ENCODE measurements around the gene SRSF7. TPM values are rescaled to one million over a fixed set of nuclear protein-coding genes. Genes with fewer than 3 reads are reported as not detected.

SRSF7 gene
- total and polyA plus RNA-seq, 9 of the 15 experiments (the other 6 are each of a cell fraction or from before 2014, with no cell fraction given), result 219 to 726 (median 375) TPM

DNA sequence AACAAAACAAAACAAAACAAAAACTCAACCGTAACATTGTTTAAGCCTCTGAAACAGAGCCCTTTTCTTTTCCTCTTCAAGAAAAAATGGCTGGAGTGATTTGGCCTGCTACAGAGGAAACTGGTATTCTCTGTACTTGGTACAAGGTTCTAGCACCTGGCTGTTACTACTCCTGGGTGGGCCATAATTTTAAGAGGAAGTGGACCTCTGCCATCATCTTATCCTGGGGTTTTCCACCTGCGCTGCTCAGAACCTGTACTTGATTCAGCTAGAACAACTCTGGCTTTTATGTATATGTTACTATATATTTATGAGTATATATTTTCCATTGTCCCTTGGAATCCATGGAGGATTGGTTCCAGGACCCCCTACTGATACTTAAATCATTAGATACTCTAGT lies 22.5 kb downstream of the SRSF7 start:
- Histone ChIP-seq H3K9me1 (ENCODE audit: control insufficient read depth, insufficient read depth, low read length) (no peaks in the 10 kb centered on the region), H3K27me3 (ENCODE audit: control insufficient read depth in 2 of 2, insufficient read depth in 2 of 2, low read length in 2 of 2) (no peaks in the 10 kb centered on the region), H4K20me1 (replicated peaks; ENCODE audit: control insufficient read depth, insufficient read depth, low read length) (no peaks in the 10 kb centered on the region), H3K27ac (ENCODE audit: extremely low read depth, low read depth, low read length) (no peak overlapping the region), H3K79me2 (ENCODE audit: control insufficient read depth, insufficient read depth, low read length) (no peaks in the 10 kb centered on the region), H3K36me3 (ENCODE audit: control insufficient read depth, insufficient read depth, low read length) (peaks cover 17% of the 10 kb centered on the region; the same call in 2 of the 3 replicates), H3K4me1 (replicated peaks in 1 of 2; ENCODE audit: control insufficient read depth in 2 of 2, insufficient read depth in 2 of 2, low read length in 2 of 2) (peaks cover 0 to 2% of the 10 kb centered on the region in 2 experiments; a peak in 1 of 5 replicates), H3K9me3 (replicated peaks; ENCODE audit: control insufficient read depth, insufficient read depth, low read depth, low read length) (no peaks in the 10 kb centered on the region), H3K4me2 (ENCODE audit: insufficient read depth, low read length) (no peak overlapping the region), H2AFZ (ENCODE audit: low read depth, low read length) (no peak overlapping the region), H3K9ac (ENCODE audit: insufficient read depth in 1 of 2, low read depth in 2 of 2, low read length in 2 of 2) (no peak overlapping the region), H3K4me3 (no peak overlapping the region)
- FAIRE-seq (no peak), DNase-seq (ENCODE audit: extremely low read depth in 1 of 4, low spot score in 3 of 4) (no peak), ATAC-seq (no peak)
- TF ChIP-seq, protein P1, sequence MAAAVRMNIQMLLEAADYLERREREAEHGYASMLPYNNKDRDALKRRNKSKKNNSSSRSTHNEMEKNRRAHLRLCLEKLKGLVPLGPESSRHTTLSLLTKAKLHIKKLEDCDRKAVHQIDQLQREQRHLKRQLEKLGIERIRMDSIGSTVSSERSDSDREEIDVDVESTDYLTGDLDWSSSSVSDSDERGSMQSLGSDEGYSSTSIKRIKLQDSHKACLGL (CRISPR knock-in tag; IDR thresholded peaks at IDR 0.05; ENCODE audit: borderline replicate concordance, poor library complexity, severe bottlenecking), result no peak
- TF ChIP-seq NBN (IDR thresholded peaks at IDR 0.05; ENCODE audit: low read depth), result no peak
- TF ChIP-seq, protein P2, sequence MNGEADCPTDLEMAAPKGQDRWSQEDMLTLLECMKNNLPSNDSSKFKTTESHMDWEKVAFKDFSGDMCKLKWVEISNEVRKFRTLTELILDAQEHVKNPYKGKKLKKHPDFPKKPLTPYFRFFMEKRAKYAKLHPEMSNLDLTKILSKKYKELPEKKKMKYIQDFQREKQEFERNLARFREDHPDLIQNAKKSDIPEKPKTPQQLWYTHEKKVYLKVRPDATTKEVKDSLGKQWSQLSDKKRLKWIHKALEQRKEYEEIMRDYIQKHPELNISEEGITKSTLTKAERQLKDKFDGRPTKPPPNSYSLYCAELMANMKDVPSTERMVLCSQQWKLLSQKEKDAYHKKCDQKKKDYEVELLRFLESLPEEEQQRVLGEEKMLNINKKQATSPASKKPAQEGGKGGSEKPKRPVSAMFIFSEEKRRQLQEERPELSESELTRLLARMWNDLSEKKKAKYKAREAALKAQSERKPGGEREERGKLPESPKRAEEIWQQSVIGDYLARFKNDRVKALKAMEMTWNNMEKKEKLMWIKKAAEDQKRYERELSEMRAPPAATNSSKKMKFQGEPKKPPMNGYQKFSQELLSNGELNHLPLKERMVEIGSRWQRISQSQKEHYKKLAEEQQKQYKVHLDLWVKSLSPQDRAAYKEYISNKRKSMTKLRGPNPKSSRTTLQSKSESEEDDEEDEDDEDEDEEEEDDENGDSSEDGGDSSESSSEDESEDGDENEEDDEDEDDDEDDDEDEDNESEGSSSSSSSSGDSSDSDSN (IDR thresholded peaks at IDR 0.05; ENCODE audit: borderline replicate concordance in 1 of 2, low read depth in 2 of 2, low read length in 2 of 2), result no peak
- no peak for TF ChIP-seq ARHGAP35 (IDR thresholded peaks at IDR 0.05; ENCODE audit: partially characterized antibody)
- no peak for TF ChIP-seq CSDE1 (IDR thresholded peaks at IDR 0.05)
- no peak for TF ChIP-seq CCAR2 (IDR thresholded peaks at IDR 0.05; ENCODE audit: low read depth, low read length)
- no peak for TF ChIP-seq PURB (CRISPR knock-in tag; IDR thresholded peaks at IDR 0.05; ENCODE audit: low read depth)
- in situ Hi-C loops (cut with MboI), result loop anchor here (25.0 kb wide), 1 partner anchor 741 kb away; no protein-coding TSS in a partner anchor
- ChIA-PET CTCF (ENCODE audit: low intra/inter-chr PET ratio) (interaction anchor here (0.5 kb wide), 1 partner anchor 192 kb away, joined by 3 read pairs; no protein-coding TSS in a partner anchor), POLR2A (interaction anchor here (0.8 to 1.0 kb wide), 2 partner anchors 128 to 191 kb away, joined by 3 to 4 read pairs; no protein-coding TSS in a partner anchor)
- intact Hi-C loops (cut with micrococcal nuclease), result no loop called here
- WGBS (ENCODE audit: insufficient coverage, low coverage, missing lambda C conversion rate), result 84% methylated on average over 2 of the region's 2 CpGs
- no TSS peak for BruUV-seq (replicated peaks)

Measured in K562 (cell line).